Keratinocyte (primary cell): ENCODE measurements around the gene SPX. TPM values are rescaled to one million over a fixed set of nuclear protein-coding genes. Genes with fewer than 3 reads are reported as not detected.
A peak's percentile ranks its signal among the peaks of the same experiment; 100 is the strongest.

Source experiments
- DNase-seq: peaks from one replicate; pipeline ENCODE4 v3.0.0-alpha.2; 2011; ENCODE audit warnings: low read depth, missing footprints, low spot score
- FAIRE-seq: peaks from 2 replicates; lab custom pipeline; 2011; peaks lifted over from hg19 to GRCh38; lab: Jason Lieb, UNC
- H2AFZ ChIP-seq: 2 replicates; pipeline ENCODE4 v1.6.0; 2012; ENCODE audit warnings: low read length, control low read depth, inconsistent platforms; ENCODE audit not compliant: control insufficient read depth
- H3K27ac ChIP-seq: 2 replicates; pipeline ENCODE4 v1.5.1; 2011; ENCODE audit warnings: low read length; ENCODE audit not compliant: control insufficient read depth, insufficient read depth
- H3K27me3 ChIP-seq: 3 replicates; pipeline ENCODE4 v1.6.0; 2011; ENCODE audit warnings: low read length; ENCODE audit not compliant: control insufficient read depth, insufficient read depth; ENCODE audit errors: extremely low read depth
- H3K36me3 ChIP-seq, 2 experiments: 2 replicates in 1 of 2; 3 replicates in 1 of 2; pipeline ENCODE4 v1.5.1; 2011; ENCODE audit warnings: low read length in 2 of 2, mild to moderate bottlenecking in 1 of 2; ENCODE audit not compliant: control insufficient read depth in 2 of 2, insufficient read depth in 2 of 2; ENCODE audit errors: extremely low read depth in 1 of 2
- H3K4me1 ChIP-seq: 3 replicates; pipeline ENCODE4 v1.5.1; 2011; ENCODE audit warnings: low read length; ENCODE audit not compliant: control insufficient read depth, insufficient read depth; ENCODE audit errors: extremely low read depth
- H3K4me2 ChIP-seq: 3 replicates; pipeline ENCODE4 v1.6.0; 2011; ENCODE audit warnings: low read depth, low read length; ENCODE audit not compliant: control insufficient read depth, insufficient read depth; ENCODE audit errors: extremely low read depth
- H3K4me3 ChIP-seq, 3 experiments: fragments of 200-600 bp in 1 of 3; sonication (generic) in 1 of 3; 2 replicates in 2 of 3; 3 replicates in 1 of 3; pipeline ENCODE4 v1.5.1; 2011 to 2016; ENCODE audit warnings: low read length in 3 of 3, mild to moderate bottlenecking in 3 of 3, control low read depth in 2 of 3, inconsistent platforms in 1 of 3, low read depth in 1 of 3, mixed read lengths in 1 of 3, mixed run types in 1 of 3, moderate library complexity in 1 of 3; ENCODE audit not compliant: control insufficient read depth in 2 of 3, insufficient read depth in 2 of 3; ENCODE audit errors: extremely low read depth in 1 of 3
- H3K79me2 ChIP-seq: 2 replicates; pipeline ENCODE4 v1.6.0; 2012; ENCODE audit warnings: low read length; ENCODE audit not compliant: control insufficient read depth, insufficient read depth
- H3K9ac ChIP-seq: 3 replicates; pipeline ENCODE4 v1.6.0; 2011; ENCODE audit warnings: low read length; ENCODE audit not compliant: control insufficient read depth, insufficient read depth; ENCODE audit errors: extremely low read depth
- H3K9me1 ChIP-seq: 3 replicates; pipeline ENCODE4 v1.6.0; 2011; ENCODE audit warnings: low read length; ENCODE audit not compliant: control insufficient read depth, insufficient read depth; ENCODE audit errors: extremely low read depth
- H3K9me3 ChIP-seq: 2 replicates; pipeline ENCODE4 v1.5.1; 2012; ENCODE audit warnings: low read depth, low read length; ENCODE audit not compliant: control insufficient read depth
- H4K20me1 ChIP-seq: 3 replicates; pipeline ENCODE4 v1.6.0; 2011; ENCODE audit warnings: low read length; ENCODE audit not compliant: control insufficient read depth, insufficient read depth; ENCODE audit errors: extremely low read depth
- CTCF ChIP-seq, 3 experiments: IDR thresholded peaks in 1 of 3; conservative IDR thresholded peaks in 1 of 3; optimal IDR thresholded peaks in 1 of 3; 2 replicates in 2 of 3; 3 replicates in 1 of 3; pipeline versions ENCODE3 to v1.5.1; 2011; ENCODE audit warnings: low read length in 3 of 3, mild to moderate bottlenecking in 3 of 3, moderate library complexity in 2 of 3, control low read depth in 1 of 3, inconsistent platforms in 1 of 3; ENCODE audit not compliant: insufficient read depth in 2 of 3; ENCODE audit errors: extremely low read depth in 1 of 3
- EZH2 ChIP-seq: IDR thresholded peaks from one replicate; pipeline ENCODE4 v1.6.1; 2012; ENCODE audit warnings: inconsistent platforms, mild to moderate bottlenecking, low read length, moderate library complexity
- dilution Hi-C: fragments of 300-500 bp; cut with MboI; formaldehyde crosslinking; loops from one replicate; pipeline ENCODE4 v1.7.0; 2020; ENCODE audit warnings: low sequenced_read_pairs; ENCODE audit not compliant: extremely low pct_ligation_motif_present
- polyA plus RNA-seq, 5 experiments: library from polyadenylated mRNA; depleted of rRNA in 3 of 5; stranded (reverse) in 3 of 5; stranded (forward) in 1 of 5; unstranded in 1 of 5; fragments of >200 nt; gene quantifications; 1 replicate in 1 of 5; 2 replicates in 3 of 5; 3 replicates in 1 of 5; pipeline versions ENCODE4 v1.2.1 to v1.2.3, GENCODE V29; 2011 to 2012; ENCODE audit warnings: missing spikeins in 2 of 5, low read depth in 1 of 5, low replicate concordance in 1 of 5

Gene SPX
- polyA plus RNA-seq, 1 donor (not counting 4 experiments of a cell fraction or from before 2014, with no cell fraction given): 0.12 TPM

GRCh38 chr12:21502164-21502496 lies 24.0 kb upstream of the SPX start:
- FAIRE-seq (no peak), DNase-seq (no peak)
- H3K9ac ChIP-seq: peak overlapping the region; percentile 93

GRCh38 chr12:21502872-21503271 lies 23.2 kb upstream of the SPX start:
- no peaks in the 10 kb centered on the region for H3K9me1 ChIP-seq
- H3K9ac ChIP-seq: peak overlapping the region; percentile 93
- H3K27ac ChIP-seq: peak overlapping the region; percentile 7
- peaks cover 62% of the 10 kb centered on the region for H3K79me2 ChIP-seq
- H4K20me1 ChIP-seq: no peaks in the 10 kb centered on the region
- no peaks in the 10 kb centered on the region for H3K9me3 ChIP-seq
- peaks cover 13% of the 10 kb centered on the region for H3K4me1 ChIP-seq
- no peaks in the 10 kb centered on the region for H3K27me3 ChIP-seq
- peak overlapping the region; percentile 89 for H3K4me2 ChIP-seq
- H3K36me3 ChIP-seq: peaks cover 5 to 12% of the 10 kb centered on the region in 2 experiments
- DNase-seq: no peak
- no peak for FAIRE-seq
- H3K4me3 ChIP-seq: peak overlapping the region in 2 of 3 experiments; percentile 82 to 97
- TF ChIP-seq CTCF (optimal IDR thresholded peaks at IDR 0.05 in 1 of 3, IDR thresholded peaks at IDR 0.05 in 1 of 3, conservative IDR thresholded peaks at IDR 0.05 in 1 of 3; ENCODE audit: extremely low read depth in 1 of 3, insufficient read depth in 2 of 3, low read length in 3 of 3): no peak
- dilution Hi-C loops: no loop called here
- H2AFZ ChIP-seq: no peak overlapping the region

More at GRCh38 chr12:21502164-21502496, 24.0 kb upstream of the SPX start:
- Histone ChIP-seq H3K79me2 (peaks cover 62% of the 10 kb centered on the region), H3K4me1 (peaks cover 13% of the 10 kb centered on the region), H3K27ac (peak overlapping the region; percentile 78), H3K9me3 (no peaks in the 10 kb centered on the region), H4K20me1 (no peaks in the 10 kb centered on the region), H2AFZ (peak overlapping the region; percentile 90), H3K36me3 (peaks cover 9 to 19% of the 10 kb centered on the region in 2 experiments), H3K9me1 (no peaks in the 10 kb centered on the region), H3K4me2 (peak overlapping the region; percentile 89), H3K4me3 (peak overlapping the region; percentile 82 to 97 (median 95)), H3K27me3 (no peaks in the 10 kb centered on the region)
- dilution Hi-C loops: no loop called here
- TF ChIP-seq EZH2: no peak
- TF ChIP-seq CTCF (optimal IDR thresholded peaks at IDR 0.05 in 1 of 3, IDR thresholded peaks at IDR 0.05 in 1 of 3, conservative IDR thresholded peaks at IDR 0.05 in 1 of 3; ENCODE audit: extremely low read depth in 1 of 3, insufficient read depth in 2 of 3, low read length in 3 of 3): no peak
